Astrocyte (in vitro differentiated cells and primary cell): ENCODE data around the gene SECISBP2L. TPM values are rescaled to one million over a fixed set of nuclear protein-coding genes. Genes with fewer than 3 reads are reported as not detected.
A peak's percentile ranks its signal among the peaks of the same experiment; 100 is the strongest.

Source experiments
- DNase-seq: peaks from one replicate; pipeline ENCODE4 v3.0.0-alpha.2; 2010; ENCODE audit warnings: low read depth
- FAIRE-seq: peaks from 2 replicates; lab custom pipeline; 2011; peaks lifted over from hg19 to GRCh38; lab: Jason Lieb, UNC
- H2AFZ ChIP-seq: 2 replicates; pipeline ENCODE4 v1.6.0; 2012; ENCODE audit warnings: low read depth, low read length, inconsistent platforms
- H3K27ac ChIP-seq: 2 replicates; pipeline ENCODE4 v1.5.1; 2011; ENCODE audit warnings: low read depth, low read length, inconsistent platforms
- H3K27me3 ChIP-seq: 2 replicates; pipeline ENCODE4 v1.6.0; 2011; ENCODE audit warnings: low read length, inconsistent platforms; ENCODE audit not compliant: insufficient read depth
- H3K36me3 ChIP-seq: 2 replicates; pipeline ENCODE4 v1.5.1; 2011; ENCODE audit warnings: low read length, inconsistent platforms; ENCODE audit not compliant: insufficient read depth
- H3K4me1 ChIP-seq: 2 replicates; pipeline ENCODE4 v1.5.1; 2011; ENCODE audit warnings: low read length, inconsistent platforms; ENCODE audit not compliant: insufficient read depth
- H3K4me2 ChIP-seq: 2 replicates; pipeline ENCODE4 v1.6.0; 2012; ENCODE audit warnings: low read length, inconsistent platforms
- H3K4me3 ChIP-seq: 2 replicates; pipeline ENCODE4 v1.5.1; 2011; ENCODE audit warnings: low read depth, mild to moderate bottlenecking, low read length, inconsistent platforms; ENCODE audit not compliant: insufficient read depth
- H3K79me2 ChIP-seq: 2 replicates; pipeline ENCODE4 v1.6.0; 2012; ENCODE audit warnings: mild to moderate bottlenecking, low read length, inconsistent platforms; ENCODE audit not compliant: insufficient read depth
- H3K9ac ChIP-seq: 2 replicates; pipeline ENCODE4 v1.6.0; 2012; ENCODE audit warnings: mild to moderate bottlenecking, low read length, inconsistent platforms
- H3K9me3 ChIP-seq: 2 replicates; pipeline ENCODE4 v1.5.1; 2012; ENCODE audit warnings: low read depth, mild to moderate bottlenecking, low read length, inconsistent platforms; ENCODE audit not compliant: insufficient read depth
- H4K20me1 ChIP-seq: 2 replicates; pipeline ENCODE4 v1.6.0; 2012; ENCODE audit warnings: low read length, inconsistent platforms; ENCODE audit not compliant: insufficient read depth
- H3K27ac Mint-ChIP-seq: one replicate; pipeline ENCODE4 v1.8.0; 2021; ENCODE audit warnings: mild to moderate bottlenecking, mixed read lengths; ENCODE audit not compliant: unreplicated experiment
- H3K27me3 Mint-ChIP-seq: one replicate; pipeline ENCODE4 v1.8.0; 2021; ENCODE audit warnings: low read depth, mixed read lengths; ENCODE audit not compliant: unreplicated experiment
- H3K36me3 Mint-ChIP-seq: one replicate; pipeline ENCODE4 v1.8.0; 2021; ENCODE audit warnings: low read depth, mixed read lengths; ENCODE audit not compliant: unreplicated experiment
- H3K4me1 Mint-ChIP-seq: one replicate; pipeline ENCODE4 v1.8.0; 2021; ENCODE audit warnings: low read depth, mixed read lengths; ENCODE audit not compliant: unreplicated experiment
- H3K4me3 Mint-ChIP-seq: one replicate; pipeline ENCODE4 v1.8.0; 2021; ENCODE audit warnings: mild to moderate bottlenecking, moderate library complexity, mixed read lengths; ENCODE audit not compliant: unreplicated experiment
- H3K9me3 Mint-ChIP-seq: one replicate; pipeline ENCODE4 v1.8.0; 2021; ENCODE audit warnings: mild to moderate bottlenecking, mixed read lengths; ENCODE audit not compliant: unreplicated experiment
- EZH2 ChIP-seq: IDR thresholded peaks from 2 replicates; pipeline ENCODE4 v1.6.1; 2012; ENCODE audit warnings: mild to moderate bottlenecking, low read length, inconsistent platforms; ENCODE audit not compliant: insufficient read depth
- total RNA-seq: library from RNA; stranded (reverse); gene quantifications from 2 replicates; pipeline ENCODE4 v1.2.1, GENCODE V29; 2021
- TF ChIP-seq, protein P1 (sequence below): IDR thresholded peaks from 2 replicates; pipeline ENCODE4 v1.5.1; 2011; ENCODE audit warnings: low read depth, mild to moderate bottlenecking, inconsistent platforms, low read length, moderate library complexity; ENCODE audit not compliant: insufficient read depth

SECISBP2L gene
- total RNA-seq, 1 donor from 2014 or later = 52.5 TPM

GRCh38 chr15:49040151-49040550 is 6.1 kb downstream of the SECISBP2L start:
- Histone ChIP-seq H3K79me2 (peaks cover 96% of the 10 kb centered on the region), H4K20me1 (peaks cover 33% of the 10 kb centered on the region)
- peaks cover 36% of the 10 kb centered on the region for H3K4me1 Mint-ChIP-seq

GRCh38 chr15:49038382-49038781 is 7.9 kb downstream of the SECISBP2L start:
- Mint-ChIP-seq H3K27ac (no peak overlapping the region), H3K4me3 (no peak overlapping the region), H3K36me3 (peaks cover 3% of the 10 kb centered on the region), H3K27me3 (no peaks in the 10 kb centered on the region), H3K4me1 (peaks cover 33% of the 10 kb centered on the region), H3K9me3 (no peaks in the 10 kb centered on the region)
- Histone ChIP-seq H3K4me3 (no peak overlapping the region), H3K36me3 (no peaks in the 10 kb centered on the region), H3K9ac (no peak overlapping the region), H3K27ac (no peak overlapping the region), H2AFZ (no peak overlapping the region), H3K9me3 (no peaks in the 10 kb centered on the region), H3K4me2 (no peak overlapping the region), H3K4me1 (peaks cover 5% of the 10 kb centered on the region), H3K79me2 (peaks cover 83% of the 10 kb centered on the region), H4K20me1 (peaks cover 21% of the 10 kb centered on the region), H3K27me3 (no peaks in the 10 kb centered on the region)
- peak; percentile 3 for DNase-seq
- no peak for TF ChIP-seq EZH2
- TF ChIP-seq, protein P1, sequence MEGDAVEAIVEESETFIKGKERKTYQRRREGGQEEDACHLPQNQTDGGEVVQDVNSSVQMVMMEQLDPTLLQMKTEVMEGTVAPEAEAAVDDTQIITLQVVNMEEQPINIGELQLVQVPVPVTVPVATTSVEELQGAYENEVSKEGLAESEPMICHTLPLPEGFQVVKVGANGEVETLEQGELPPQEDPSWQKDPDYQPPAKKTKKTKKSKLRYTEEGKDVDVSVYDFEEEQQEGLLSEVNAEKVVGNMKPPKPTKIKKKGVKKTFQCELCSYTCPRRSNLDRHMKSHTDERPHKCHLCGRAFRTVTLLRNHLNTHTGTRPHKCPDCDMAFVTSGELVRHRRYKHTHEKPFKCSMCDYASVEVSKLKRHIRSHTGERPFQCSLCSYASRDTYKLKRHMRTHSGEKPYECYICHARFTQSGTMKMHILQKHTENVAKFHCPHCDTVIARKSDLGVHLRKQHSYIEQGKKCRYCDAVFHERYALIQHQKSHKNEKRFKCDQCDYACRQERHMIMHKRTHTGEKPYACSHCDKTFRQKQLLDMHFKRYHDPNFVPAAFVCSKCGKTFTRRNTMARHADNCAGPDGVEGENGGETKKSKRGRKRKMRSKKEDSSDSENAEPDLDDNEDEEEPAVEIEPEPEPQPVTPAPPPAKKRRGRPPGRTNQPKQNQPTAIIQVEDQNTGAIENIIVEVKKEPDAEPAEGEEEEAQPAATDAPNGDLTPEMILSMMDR = no peak
- no peak for FAIRE-seq

More at GRCh38 chr15:49040151-49040550, 6.1 kb downstream of the SECISBP2L start:
- Histone ChIP-seq H3K4me2 (no peak overlapping the region), H2AFZ (no peak overlapping the region), H3K9ac (no peak overlapping the region), H3K36me3 (no peaks in the 10 kb centered on the region), H3K27me3 (no peaks in the 10 kb centered on the region), H3K4me1 (peaks cover 8% of the 10 kb centered on the region), H3K27ac (no peak overlapping the region), H3K9me3 (no peaks in the 10 kb centered on the region), H3K4me3 (no peak overlapping the region)
- FAIRE-seq = no peak
- TF ChIP-seq EZH2 = no peak
- TF ChIP-seq, protein P1 = no peak
- Mint-ChIP-seq H3K27ac (no peak overlapping the region), H3K36me3 (peaks cover 3% of the 10 kb centered on the region), H3K9me3 (no peaks in the 10 kb centered on the region), H3K4me3 (no peak overlapping the region), H3K27me3 (no peaks in the 10 kb centered on the region)
- no peak for DNase-seq

DNA sequence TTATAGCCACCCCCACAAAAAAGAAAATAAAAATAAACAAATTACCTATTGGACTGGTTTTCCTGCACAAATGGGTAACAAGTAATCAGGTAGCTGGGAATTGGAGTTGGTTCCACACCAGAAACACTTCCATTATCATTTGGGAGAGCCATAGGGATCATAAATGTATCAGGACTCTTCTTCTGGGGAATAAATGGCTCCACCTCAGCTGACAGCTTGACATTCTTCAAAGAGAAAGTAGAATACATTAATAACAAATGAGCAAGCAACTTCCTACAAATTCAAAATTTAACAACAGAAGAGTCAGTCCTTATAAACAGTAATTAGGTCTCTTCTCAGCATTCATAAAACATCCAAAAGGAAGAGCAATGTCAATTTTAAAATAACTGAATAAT is 8.7 kb downstream of the SECISBP2L start:
- H3K9me3 Mint-ChIP-seq = no peaks in the 10 kb centered on the region
- no peak overlapping the region for H3K4me2 ChIP-seq
- FAIRE-seq (no peak), DNase-seq (no peak)
- peaks cover 5% of the 10 kb centered on the region for H3K4me1 ChIP-seq
- H3K79me2 ChIP-seq = peaks cover 75% of the 10 kb centered on the region
- no peak overlapping the region for H3K9ac ChIP-seq
- H4K20me1 ChIP-seq = peaks cover 21% of the 10 kb centered on the region
- H3K4me1 Mint-ChIP-seq = peaks cover 33% of the 10 kb centered on the region
- no peaks in the 10 kb centered on the region for H3K9me3 ChIP-seq
- H3K27ac ChIP-seq = no peak overlapping the region
- no peaks in the 10 kb centered on the region for H3K27me3 ChIP-seq
- no peaks in the 10 kb centered on the region for H3K27me3 Mint-ChIP-seq
- peak overlapping the region; percentile 56 for H3K27ac Mint-ChIP-seq
- peak overlapping the region; percentile 47 for H3K4me3 Mint-ChIP-seq
- H3K4me3 ChIP-seq = no peak overlapping the region
- H2AFZ ChIP-seq = no peak overlapping the region
- no peak for TF ChIP-seq EZH2
- TF ChIP-seq, protein P1 = no peak
- peaks cover 3% of the 10 kb centered on the region for H3K36me3 Mint-ChIP-seq
- H3K36me3 ChIP-seq = peaks cover 3% of the 10 kb centered on the region
